Endothelial cell of umbilical vein (primary cell): ENCODE measurements around the gene HCFC1R1. TPM values are rescaled to one million over a fixed set of nuclear protein-coding genes. Genes with fewer than 3 reads are reported as not detected.

ENCODE experiments used
- BruUV-seq: library from RNA; stranded (reverse); fragments of 400-500 nt; replicated peaks from 2 replicates; lab custom pipeline; 2021; lab: Mats Ljungman, UMichigan
- CTCF ChIA-PET: fragments of 300-600, 350-600 bp; sonication (Branson Sonifier 250); formaldehyde crosslinking; loops from one replicate; lab custom pipeline; 2021; ENCODE audit warnings: antibody characterized with exemption, inconsistent platforms; lab: Charles Lee
- POLR2A ChIA-PET: fragments of 300-600, 350-600 bp; sonication (Branson Sonifier 250); formaldehyde crosslinking; loops from one replicate; lab custom pipeline; 2021; ENCODE audit warnings: antibody characterized with exemption, inconsistent platforms; lab: Charles Lee
- DNase-seq: peaks from one replicate; pipeline ENCODE4 v3.0.0-alpha.2; 2011; ENCODE audit warnings: low read depth, low spot score
- FAIRE-seq: peaks from 2 replicates; lab custom pipeline; 2011; peaks lifted over from hg19 to GRCh38; lab: Jason Lieb, UNC
- H2AFZ ChIP-seq: 2 replicates; pipeline ENCODE4 v1.6.0; 2012; ENCODE audit warnings: low read depth, low read length, control low read depth, inconsistent platforms
- H3K27ac ChIP-seq: 2 replicates; pipeline ENCODE4 v1.5.1; 2011; ENCODE audit warnings: low read depth, mild to moderate bottlenecking, control low read depth, low read length, moderate library complexity; ENCODE audit not compliant: insufficient read depth
- H3K27me3 ChIP-seq, 2 experiments: 2 replicates each; pipeline versions ENCODE4 v1.6.0 to v1.6.1; 2011; ENCODE audit warnings: low read length in 2 of 2, mixed read lengths in 1 of 2; ENCODE audit not compliant: control insufficient read depth in 2 of 2, insufficient read depth in 2 of 2
- H3K36me3 ChIP-seq, 2 experiments: 2 replicates in 1 of 2; 3 replicates in 1 of 2; pipeline ENCODE4 v1.5.1; 2011; ENCODE audit warnings: low read length in 2 of 2, mild to moderate bottlenecking in 1 of 2, moderate library complexity in 1 of 2; ENCODE audit not compliant: control insufficient read depth in 2 of 2, insufficient read depth in 2 of 2; ENCODE audit errors: extremely low read depth in 1 of 2
- H3K4me1 ChIP-seq: 3 replicates; pipeline ENCODE4 v1.5.1; 2011; ENCODE audit warnings: mild to moderate bottlenecking, low read length; ENCODE audit not compliant: control insufficient read depth, insufficient read depth; ENCODE audit errors: extremely low read depth
- H3K4me2 ChIP-seq: 2 replicates; pipeline ENCODE4 v1.6.1; 2011; ENCODE audit warnings: low read length, control low read depth, mixed read lengths; ENCODE audit not compliant: insufficient read depth
- H3K4me3 ChIP-seq, 3 experiments: fragments of 200-600 bp in 1 of 3; sonication (generic), shearing (Covaris generic) in 1 of 3; replicated peaks in 1 of 3; 2 replicates each; pipeline ENCODE4 v1.5.1; 2011 to 2016; ENCODE audit warnings: control low read depth in 3 of 3, low read length in 3 of 3, mild to moderate bottlenecking in 2 of 3, inconsistent platforms in 1 of 3, low read depth in 1 of 3, moderate library complexity in 1 of 3; ENCODE audit not compliant: insufficient read depth in 1 of 3
- H3K79me2 ChIP-seq: 2 replicates; pipeline ENCODE4 v1.6.0; 2012; ENCODE audit warnings: low read length, inconsistent platforms; ENCODE audit not compliant: control insufficient read depth, insufficient read depth
- H3K9ac ChIP-seq: replicated peaks from 2 replicates; pipeline ENCODE3; 2011; ENCODE audit warnings: low read length, control low read depth; ENCODE audit not compliant: insufficient read depth; ENCODE audit errors: extremely low read depth
- H3K9me1 ChIP-seq: replicated peaks from 3 replicates; pipeline ENCODE4 v1.6.0; 2011; ENCODE audit warnings: mild to moderate bottlenecking, low read length; ENCODE audit not compliant: control insufficient read depth, insufficient read depth; ENCODE audit errors: extremely low read depth
- H3K9me3 ChIP-seq: replicated peaks from 2 replicates; pipeline ENCODE4 v1.5.1; 2012; ENCODE audit warnings: low read length, inconsistent platforms; ENCODE audit not compliant: control insufficient read depth, insufficient read depth
- H4K20me1 ChIP-seq: replicated peaks from 2 replicates; pipeline ENCODE3; 2011; ENCODE audit warnings: mild to moderate bottlenecking, low read length; ENCODE audit not compliant: control insufficient read depth, insufficient read depth; ENCODE audit errors: extremely low read depth
- CTCF ChIP-seq, 2 donors: IDR thresholded peaks; 1 replicate in 1 of 2; 2 replicates in 1 of 2; pipeline ENCODE4 v1.5.1; 2011; ENCODE audit warnings: low read length in 2 of 2, mild to moderate bottlenecking in 2 of 2, moderate library complexity in 2 of 2, control low read depth in 1 of 2, inconsistent platforms in 1 of 2, low read depth in 1 of 2; ENCODE audit not compliant: insufficient read depth in 1 of 2; ENCODE audit errors: extremely low read depth in 1 of 2
- MAX ChIP-seq: IDR thresholded peaks from 2 replicates; pipeline ENCODE4 v1.6.1; 2011; ENCODE audit not compliant: insufficient read depth, insufficient read length
- POLR2AphosphoS5 ChIP-seq: IDR thresholded peaks from 2 replicates; pipeline ENCODE4 v1.6.1; 2012; ENCODE audit warnings: low read depth, mild to moderate bottlenecking, control low read depth, low read length, moderate library complexity; ENCODE audit not compliant: insufficient read depth
- dilution Hi-C: fragments of 300-500 bp; cut with MboI; formaldehyde crosslinking; loops from one replicate; pipeline ENCODE4 v1.15.0; 2019; ENCODE audit warnings: low sequenced_read_pairs; ENCODE audit not compliant: extremely low pct_ligation_motif_present
- intact Hi-C: fragments of 100-400 bp; cut with micrococcal nuclease; formaldehyde crosslinking; loops from one replicate; pipeline ENCODE4 v1.10.0; 2022
- polyA plus RNA-seq, 4 experiments: library from polyadenylated mRNA; depleted of rRNA in 3 of 4; stranded (reverse) in 3 of 4; unstranded in 1 of 4; fragments of >200 nt; gene quantifications; 2 replicates each; pipeline versions ENCODE4 v1.2.1 to v1.2.3, GENCODE V29; 2011 to 2012; ENCODE audit warnings: missing spikeins in 1 of 4
- total RNA-seq: library from RNA; stranded (reverse); gene quantifications from 2 replicates; pipeline ENCODE4 v1.2.3, GENCODE V29; 2021

Gene HCFC1R1
- total and polyA plus RNA-seq, 2 donors (not counting 3 experiments of a cell fraction or from before 2014, with no cell fraction given), result 28.7 to 49.3 TPM

- H3K4me1 ChIP-seq, result peaks cover 6% of the 10 kb centered on the region
- intact Hi-C loops, result loop anchor here (1.0 kb wide), 1 partner anchor 25 kb away; no protein-coding TSS in a partner anchor
- FAIRE-seq (peak; percentile 87), DNase-seq (peak; percentile 70)
- dilution Hi-C loops, result no loop called here
- H3K36me3 ChIP-seq, result peaks cover 0 to 9% of the 10 kb centered on the region in 2 experiments
- peaks cover 28 to 32% of the 10 kb centered on the region in 2 experiments for H3K27me3 ChIP-seq
- no peaks in the 10 kb centered on the region for H3K79me2 ChIP-seq
- CTCF ChIA-PET, result interaction anchor here (0.6 to 8.8 kb wide), 22 partner anchors 9 to 143 kb away, joined by 3 to 200 read pairs (median 6); partner anchors contain the start of genes CLDN6, MMP25, PAQR4 and TNFRSF12A
- no peak overlapping the region for H2AFZ ChIP-seq
- no peaks in the 10 kb centered on the region for H4K20me1 ChIP-seq
- H3K4me2 ChIP-seq, result no peak overlapping the region
- TF ChIP-seq CTCF (IDR thresholded peaks at IDR 0.05; ENCODE audit: extremely low read depth in 1 of 2, insufficient read depth in 1 of 2, low read depth in 1 of 2, low read length in 2 of 2), result peak; percentile 55 to 94
- peak; percentile 54 for TF ChIP-seq POLR2AphosphoS5
- TF ChIP-seq MAX, result no peak
- H3K4me3 ChIP-seq, result no peak overlapping the region
- no peak overlapping the region for H3K27ac ChIP-seq
- no peaks in the 10 kb centered on the region for H3K9me1 ChIP-seq
- BruUV-seq, result no TSS peak
- no peak overlapping the region for H3K9ac ChIP-seq
- no peaks in the 10 kb centered on the region for H3K9me3 ChIP-seq
- POLR2A ChIA-PET, result interaction anchor here (0.6 to 1.1 kb wide), 4 partner anchors 8 to 107 kb away, joined by 3 to 6 read pairs (median 5); partner anchors contain the start of genes TNFRSF12A and ZNF213
Observed at GRCh38 chr16:3027983-3028715, 4.4 kb upstream of the HCFC1R1 start.
